ENCODE results near the gene PXYLP1. TPM values are rescaled to one million over a fixed set of nuclear protein-coding genes. Genes with fewer than 3 reads are reported as not detected.

The PXYLP1 gene
- total and polyA plus RNA-seq, 2 donors (not counting 1 experiment from before 2014, with no cell fraction given), result 1.4 to 4.5 TPM

GRCh38 chr3:141292356-141293058, 60.9 kb downstream of the PXYLP1 start:
- no peaks in the 10 kb centered on the region for H3K9me3 Mint-ChIP-seq (ENCODE audit: insufficient read depth)
- Histone ChIP-seq H4K20me1 (ENCODE audit: control insufficient read depth, insufficient read depth, low read length, poor library complexity, severe bottlenecking) (no peaks in the 10 kb centered on the region), H3K27me3 (replicated peaks in 1 of 4; ENCODE audit: control extremely low read depth in 1 of 4, control insufficient read depth in 3 of 4, insufficient read depth in 4 of 4, low read length in 3 of 4) (no peaks in the 10 kb centered on the region), H3K9ac (ENCODE audit: low read length) (no peak overlapping the region), H3K9me3 (ENCODE audit: control extremely low read depth in 1 of 3, control insufficient read depth in 2 of 3, insufficient read depth in 1 of 3, low read length in 2 of 3) (no peaks in the 10 kb centered on the region), H3K4me2 (replicated peaks; ENCODE audit: low read depth, low read length, poor library complexity, severe bottlenecking) (no peak overlapping the region), H3K4me3 (ENCODE audit: control extremely low read depth in 1 of 5, extremely low read depth in 1 of 5, insufficient read depth in 1 of 5, low read depth in 2 of 5, low read length in 4 of 5) (no peak overlapping the region), H3K36me3 (replicated peaks in 1 of 2; ENCODE audit: control extremely low read depth in 1 of 2, control insufficient read depth in 1 of 2, extremely low read depth in 1 of 2, insufficient read depth in 2 of 2, low read length in 1 of 2) (no peaks in the 10 kb centered on the region), H3K79me2 (ENCODE audit: control insufficient read depth, insufficient read depth, low read length) (no peaks in the 10 kb centered on the region), H3K4me1 (ENCODE audit: control insufficient read depth in 2 of 2, insufficient read depth in 2 of 2, low read length in 2 of 2) (peaks cover 0 to 5% of the 10 kb centered on the region in 2 donors), H3K27ac (ENCODE audit: low read length in 2 of 2) (no peak overlapping the region), H2AFZ (ENCODE audit: insufficient read depth, low read depth, low read length, poor library complexity, severe bottlenecking) (no peak overlapping the region)
- CTCF ChIA-PET, result interaction anchor here (0.7 to 1.5 kb wide), 2 partner anchors 61 to 153 kb away, joined by 3 read pairs; partner anchors contain the start of gene PXYLP1
- H3K27ac Mint-ChIP-seq, result no peak overlapping the region
- no peak for DNase-seq
- intact Hi-C loops (cut with micrococcal nuclease), result no loop called here
- TF ChIP-seq EZH2 (IDR thresholded peaks at IDR 0.05; ENCODE audit: borderline replicate concordance, insufficient read depth, low read depth, low read length, poor library complexity, severe bottlenecking) (no peak), CTCF (IDR thresholded peaks at IDR 0.05) (no peak)
- H3K4me1 Mint-ChIP-seq, result peaks cover 14% of the 10 kb centered on the region
- no peak for ATAC-seq (ENCODE audit: low read depth)
- no peak overlapping the region for H3K4me3 Mint-ChIP-seq
- POLR2A ChIA-PET, result no interaction called here
- H3K27me3 Mint-ChIP-seq, result no peaks in the 10 kb centered on the region
- over 99% methylated on average over 15 of the region's 19 CpGs for WGBS (ENCODE audit: insufficient coverage)

- Histone ChIP-seq H3K27ac (ENCODE audit: low read length in 2 of 2) (peak overlapping the region in 1 of 2 donors; percentile 54), H3K36me3 (replicated peaks in 1 of 2; ENCODE audit: control extremely low read depth in 1 of 2, control insufficient read depth in 1 of 2, extremely low read depth in 1 of 2, insufficient read depth in 2 of 2, low read length in 1 of 2) (no peaks in the 10 kb centered on the region), H3K9me3 (ENCODE audit: control extremely low read depth in 1 of 3, control insufficient read depth in 2 of 3, insufficient read depth in 1 of 3, low read length in 2 of 3) (no peaks in the 10 kb centered on the region), H3K4me2 (replicated peaks; ENCODE audit: low read depth, low read length, poor library complexity, severe bottlenecking) (peak overlapping the region; percentile 70), H3K4me1 (ENCODE audit: control insufficient read depth in 2 of 2, insufficient read depth in 2 of 2, low read length in 2 of 2) (peaks cover 0 to 5% of the 10 kb centered on the region in 2 donors), H3K79me2 (ENCODE audit: control insufficient read depth, insufficient read depth, low read length) (no peaks in the 10 kb centered on the region), H3K27me3 (replicated peaks in 1 of 4; ENCODE audit: control extremely low read depth in 1 of 4, control insufficient read depth in 3 of 4, insufficient read depth in 4 of 4, low read length in 3 of 4) (no peaks in the 10 kb centered on the region), H3K9ac (ENCODE audit: low read length) (peak overlapping the region; percentile 62), H3K4me3 (ENCODE audit: control extremely low read depth in 1 of 5, extremely low read depth in 1 of 5, insufficient read depth in 1 of 5, low read depth in 2 of 5, low read length in 4 of 5) (peak overlapping the region in 4 of 5 experiments; percentile 15 to 64 (median 36)), H4K20me1 (ENCODE audit: control insufficient read depth, insufficient read depth, low read length, poor library complexity, severe bottlenecking) (no peaks in the 10 kb centered on the region), H2AFZ (ENCODE audit: insufficient read depth, low read depth, low read length, poor library complexity, severe bottlenecking) (peak overlapping the region; percentile 74)
- intact Hi-C loops (cut with micrococcal nuclease), result no loop called here
- Mint-ChIP-seq H3K4me3 (peak overlapping the region; percentile 67), H3K27ac (no peak overlapping the region), H3K27me3 (no peaks in the 10 kb centered on the region), H3K4me1 (peaks cover 14% of the 10 kb centered on the region), H3K9me3 (ENCODE audit: insufficient read depth) (no peaks in the 10 kb centered on the region)
- no CpG with 5 or more reads among the region's 3 CpGs for WGBS (ENCODE audit: insufficient coverage)
- CTCF ChIA-PET, result interaction anchor here (1.0 to 1.3 kb wide), 2 partner anchors 11 to 63 kb away, joined by 3 read pairs; partner anchors contain the start of gene PXYLP1
- no peak for DNase-seq
- TF ChIP-seq EZH2 (IDR thresholded peaks at IDR 0.05; ENCODE audit: borderline replicate concordance, insufficient read depth, low read depth, low read length, poor library complexity, severe bottlenecking), result no peak
- TF ChIP-seq CTCF (IDR thresholded peaks at IDR 0.05), result no peak
- no peak for ATAC-seq (ENCODE audit: low read depth)
- POLR2A ChIA-PET, result no interaction called here
Observed at GRCh38 chr3:141294301-141294700, 62.7 kb downstream of the PXYLP1 start.

All from B cell (primary cell).